ENCODE results near the gene UBE2H.

DNA sequence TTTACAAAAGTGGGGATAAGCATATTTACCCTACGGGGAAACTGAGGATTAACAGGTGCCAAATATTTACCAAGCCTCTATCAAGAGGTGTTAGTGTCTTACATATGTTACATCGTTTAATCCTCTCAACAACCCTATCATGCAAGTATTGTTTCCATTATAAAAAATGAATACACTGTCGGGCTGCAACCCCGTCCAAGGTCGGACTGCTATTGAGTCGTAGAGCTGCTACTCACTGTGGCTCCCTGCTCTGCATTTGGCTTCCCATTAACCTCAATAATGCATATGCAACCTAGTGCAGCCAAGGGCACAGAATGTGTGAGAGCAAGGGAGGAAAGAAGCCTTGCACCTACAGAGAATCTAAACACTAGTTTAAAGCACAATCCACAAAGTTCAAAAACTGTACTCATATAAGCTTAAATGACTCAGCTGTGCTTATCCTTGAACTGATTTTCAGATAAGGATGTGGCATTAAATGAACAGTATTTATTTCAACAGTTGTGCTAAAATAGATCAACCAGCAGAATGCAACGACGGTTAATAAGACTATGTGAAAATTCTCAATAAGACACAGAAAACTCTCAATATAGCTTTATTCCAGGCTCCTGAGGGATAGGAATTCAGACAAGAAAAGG is 49.9 kb downstream of the UBE2H start:
- TF ChIP-seq, protein P1, sequence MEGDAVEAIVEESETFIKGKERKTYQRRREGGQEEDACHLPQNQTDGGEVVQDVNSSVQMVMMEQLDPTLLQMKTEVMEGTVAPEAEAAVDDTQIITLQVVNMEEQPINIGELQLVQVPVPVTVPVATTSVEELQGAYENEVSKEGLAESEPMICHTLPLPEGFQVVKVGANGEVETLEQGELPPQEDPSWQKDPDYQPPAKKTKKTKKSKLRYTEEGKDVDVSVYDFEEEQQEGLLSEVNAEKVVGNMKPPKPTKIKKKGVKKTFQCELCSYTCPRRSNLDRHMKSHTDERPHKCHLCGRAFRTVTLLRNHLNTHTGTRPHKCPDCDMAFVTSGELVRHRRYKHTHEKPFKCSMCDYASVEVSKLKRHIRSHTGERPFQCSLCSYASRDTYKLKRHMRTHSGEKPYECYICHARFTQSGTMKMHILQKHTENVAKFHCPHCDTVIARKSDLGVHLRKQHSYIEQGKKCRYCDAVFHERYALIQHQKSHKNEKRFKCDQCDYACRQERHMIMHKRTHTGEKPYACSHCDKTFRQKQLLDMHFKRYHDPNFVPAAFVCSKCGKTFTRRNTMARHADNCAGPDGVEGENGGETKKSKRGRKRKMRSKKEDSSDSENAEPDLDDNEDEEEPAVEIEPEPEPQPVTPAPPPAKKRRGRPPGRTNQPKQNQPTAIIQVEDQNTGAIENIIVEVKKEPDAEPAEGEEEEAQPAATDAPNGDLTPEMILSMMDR (IDR thresholded peaks at IDR 0.05 in 8 of 11, conservative IDR thresholded peaks at IDR 0.05 in 3 of 11) = no peak
- TF ChIP-seq POLR2A (IDR thresholded peaks at IDR 0.05) (no peak), POLR2AphosphoS5 (IDR thresholded peaks at IDR 0.05) (no peak)

Data from spleen (tissue), 7 donors.